Measurements from ENCODE around the gene C1QTNF6. TPM values are rescaled to one million over a fixed set of nuclear protein-coding genes. Genes with fewer than 3 reads are reported as not detected.

The C1QTNF6 gene
- total RNA-seq, 1 donor from 2014 or later = 8.2 TPM

- Mint-ChIP-seq H3K36me3 (ENCODE audit: low read depth) (no peaks in the 10 kb centered on the region), H3K4me3 (no peak within 1 kb of the TSS), H3K27ac (no peak within 1 kb of the TSS), H3K27me3 (no peaks in the 10 kb centered on the region), H3K4me1 (peaks cover 14% of the 10 kb centered on the region), H3K9me3 (no peaks in the 10 kb centered on the region)
- no peak for ATAC-seq (ENCODE audit: low read depth)
- ChIA-PET CTCF (no interaction called here), POLR2A (no interaction called here)
- no peak for TF ChIP-seq CTCF (IDR thresholded peaks at IDR 0.05)
- DNase-seq = peak; percentile 7
- intact Hi-C loops (cut with micrococcal nuclease) = no loop called here
Measured at GRCh38 chr22:37212174-37212906, 24.3 kb upstream of the C1QTNF6 start, which contains the start of gene SSTR3. SSTR3 (minus strand) TSS chr22:37212477; CDS start chr22:37207803, 4,674 bp downstream.

DNA sequence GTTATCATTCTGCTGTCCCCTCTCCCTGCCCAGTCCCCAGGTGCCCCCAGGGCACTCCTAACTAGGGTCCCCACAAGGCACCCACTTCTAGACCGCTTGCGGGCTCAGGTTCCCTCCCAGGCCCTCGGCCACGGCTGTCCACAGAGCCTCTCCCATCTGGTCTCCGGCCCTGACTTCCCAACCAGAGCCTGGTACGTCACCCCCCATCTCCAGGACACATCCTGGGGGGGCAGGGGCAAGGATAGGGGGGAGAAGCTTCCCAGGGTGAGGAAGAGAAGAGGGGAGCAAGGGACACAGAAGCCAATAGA is 23.8 kb upstream of the C1QTNF6 start:
- intact Hi-C loops (cut with micrococcal nuclease) = no loop called here
- Mint-ChIP-seq H3K4me1 (peaks cover 10% of the 10 kb centered on the region), H3K36me3 (ENCODE audit: low read depth) (no peaks in the 10 kb centered on the region), H3K4me3 (no peak overlapping the region), H3K27ac (no peak overlapping the region), H3K9me3 (no peaks in the 10 kb centered on the region), H3K27me3 (no peaks in the 10 kb centered on the region)
- ChIA-PET POLR2A (no interaction called here), CTCF (no interaction called here)
- ATAC-seq (ENCODE audit: low read depth) (no peak), DNase-seq (peak; percentile 9)
- no peak for TF ChIP-seq CTCF (IDR thresholded peaks at IDR 0.05)

DNA sequence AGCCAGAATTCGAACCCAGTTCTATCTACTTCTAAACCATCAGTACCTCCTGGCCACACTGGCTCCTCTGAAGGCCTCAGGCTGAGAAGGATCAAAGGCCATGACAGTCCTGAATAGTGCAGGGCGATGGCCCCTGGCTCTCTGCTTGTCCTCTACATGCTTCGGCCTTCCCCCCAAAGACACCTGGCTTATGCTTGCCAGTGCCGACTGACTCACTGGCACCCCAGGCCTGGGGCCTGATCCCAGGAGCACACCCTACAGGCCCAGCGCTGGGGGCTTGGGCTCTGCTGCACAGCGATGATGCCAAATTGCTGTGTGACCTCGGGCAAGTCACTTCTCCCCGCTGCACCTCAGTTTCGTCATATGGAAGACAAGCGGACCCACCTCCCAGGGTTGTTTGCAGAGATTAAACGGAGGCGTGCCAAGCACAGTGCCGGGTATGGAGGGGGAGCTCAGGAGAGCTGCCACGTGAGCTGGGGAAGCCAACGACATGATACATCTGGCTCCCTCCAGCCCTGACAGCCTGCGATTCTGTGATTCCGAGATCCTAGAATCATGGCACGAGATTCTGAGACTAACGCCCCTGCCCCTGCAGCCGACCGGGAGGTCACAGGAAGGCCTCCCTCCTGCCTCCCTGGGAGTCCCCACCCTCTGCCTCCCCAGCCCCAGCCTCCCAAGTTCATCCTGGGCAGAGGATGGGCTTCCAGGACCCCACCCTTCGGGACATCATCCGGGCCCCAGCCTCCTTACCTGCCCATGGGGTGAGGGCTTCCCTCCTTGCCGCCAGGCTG is 23.2 kb upstream of the C1QTNF6 start:
- H3K27me3 Mint-ChIP-seq = no peaks in the 10 kb centered on the region
- no peaks in the 10 kb centered on the region for H3K9me3 Mint-ChIP-seq
- TF ChIP-seq CTCF (IDR thresholded peaks at IDR 0.05) = no peak
- H3K4me3 Mint-ChIP-seq = no peak overlapping the region
- POLR2A ChIA-PET = no interaction called here
- DNase-seq = peak; percentile 11
- H3K36me3 Mint-ChIP-seq (ENCODE audit: low read depth) = no peaks in the 10 kb centered on the region
- intact Hi-C loops (cut with micrococcal nuclease) = no loop called here
- no peak overlapping the region for H3K27ac Mint-ChIP-seq
- CTCF ChIA-PET = interaction anchor here (1.6 kb wide), 1 partner anchor 33 kb away, joined by 3 read pairs; the partner anchor contains the start of gene RAC2
- no peak for ATAC-seq (ENCODE audit: low read depth)
- peaks cover 6% of the 10 kb centered on the region for H3K4me1 Mint-ChIP-seq

- no peak for TF ChIP-seq CTCF (IDR thresholded peaks at IDR 0.05)
- intact Hi-C loops (cut with micrococcal nuclease) = no loop called here
- Mint-ChIP-seq H3K4me3 (no peak overlapping the region), H3K4me1 (peaks cover 2% of the 10 kb centered on the region), H3K27ac (no peak overlapping the region), H3K27me3 (no peaks in the 10 kb centered on the region), H3K36me3 (ENCODE audit: low read depth) (no peaks in the 10 kb centered on the region), H3K9me3 (no peaks in the 10 kb centered on the region)
- ATAC-seq (ENCODE audit: low read depth) (no peak), DNase-seq (peak; percentile 4)
- ChIA-PET POLR2A (interaction anchor here (2.0 kb wide), 1 partner anchor 11 kb away, joined by 20 read pairs; no protein-coding TSS in a partner anchor), CTCF (interaction anchor here (1.6 kb wide), 1 partner anchor 34 kb away, joined by 3 read pairs; the partner anchor contains the start of gene RAC2)
Measured at GRCh38 chr22:37210041-37210803, 22.2 kb upstream of the C1QTNF6 start.
